Retinal pigment epithelial cell (primary cell): Measurements from ENCODE around the gene STMN3.
"Not testable (repeated sequence)": the region's sequence is repeated elsewhere in the genome, so short reads cannot be mapped to it uniquely, and the experiment has no call there.

Experiments
- DNase-seq: peaks from one replicate; pipeline ENCODE4 v3.0.0-alpha.2; 2010; ENCODE audit warnings: low read depth
- H3K4me3 ChIP-seq: 2 replicates; pipeline ENCODE4 v1.5.1; 2011; ENCODE audit warnings: mild to moderate bottlenecking, low read length, control low read depth, moderate library complexity
- TF ChIP-seq, protein P1 (sequence below): conservative IDR thresholded peaks from 2 replicates; pipeline ENCODE4 v1.5.1; 2011; ENCODE audit warnings: low read depth, low read length, control low read depth, inconsistent platforms

The STMN3 gene

GRCh38 chr20:63636752-63637628 lies 16.2 kb downstream of the STMN3 start:
- no peak overlapping the region for H3K4me3 ChIP-seq
- TF ChIP-seq, protein P1, sequence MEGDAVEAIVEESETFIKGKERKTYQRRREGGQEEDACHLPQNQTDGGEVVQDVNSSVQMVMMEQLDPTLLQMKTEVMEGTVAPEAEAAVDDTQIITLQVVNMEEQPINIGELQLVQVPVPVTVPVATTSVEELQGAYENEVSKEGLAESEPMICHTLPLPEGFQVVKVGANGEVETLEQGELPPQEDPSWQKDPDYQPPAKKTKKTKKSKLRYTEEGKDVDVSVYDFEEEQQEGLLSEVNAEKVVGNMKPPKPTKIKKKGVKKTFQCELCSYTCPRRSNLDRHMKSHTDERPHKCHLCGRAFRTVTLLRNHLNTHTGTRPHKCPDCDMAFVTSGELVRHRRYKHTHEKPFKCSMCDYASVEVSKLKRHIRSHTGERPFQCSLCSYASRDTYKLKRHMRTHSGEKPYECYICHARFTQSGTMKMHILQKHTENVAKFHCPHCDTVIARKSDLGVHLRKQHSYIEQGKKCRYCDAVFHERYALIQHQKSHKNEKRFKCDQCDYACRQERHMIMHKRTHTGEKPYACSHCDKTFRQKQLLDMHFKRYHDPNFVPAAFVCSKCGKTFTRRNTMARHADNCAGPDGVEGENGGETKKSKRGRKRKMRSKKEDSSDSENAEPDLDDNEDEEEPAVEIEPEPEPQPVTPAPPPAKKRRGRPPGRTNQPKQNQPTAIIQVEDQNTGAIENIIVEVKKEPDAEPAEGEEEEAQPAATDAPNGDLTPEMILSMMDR: no peak
- DNase-seq: no peak

DNA sequence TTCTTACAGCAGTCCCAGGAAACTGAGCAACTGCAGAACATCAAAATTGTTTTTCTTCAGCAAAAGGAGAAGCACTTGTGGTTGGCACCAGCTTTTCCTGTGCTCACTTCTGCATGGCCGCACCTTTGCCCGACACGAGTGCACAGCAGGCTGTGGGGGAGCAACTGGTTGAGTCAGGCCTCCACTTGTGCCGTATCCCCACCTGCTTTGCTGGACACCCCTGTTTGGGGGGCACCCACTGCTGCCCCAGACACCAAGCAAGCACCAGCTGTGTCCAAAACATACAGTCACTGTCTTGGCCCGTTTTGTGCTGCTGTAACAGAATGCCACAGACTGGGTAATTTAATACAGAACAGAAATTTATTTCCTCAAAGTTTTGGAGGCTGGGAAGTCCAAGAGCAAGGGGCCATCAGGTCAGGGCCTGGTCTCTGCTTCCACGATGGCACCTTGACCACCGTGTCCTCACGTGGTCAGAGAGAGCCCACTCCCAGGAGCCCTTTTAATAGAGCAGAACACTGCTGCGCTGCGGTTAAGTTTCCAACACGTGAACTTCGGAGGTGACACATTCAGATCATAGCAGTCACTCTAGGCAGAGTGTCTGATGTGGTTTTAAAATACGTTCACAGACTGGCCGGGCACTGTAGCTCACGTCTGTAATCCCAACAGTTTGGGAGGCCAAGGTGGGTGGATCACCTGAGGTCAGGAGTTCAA lies 17.6 kb downstream of the STMN3 start:
- H3K4me3 ChIP-seq: no peak overlapping the region
- TF ChIP-seq, protein P1: no peak
- DNase-seq: no peak

GRCh38 chr20:63633732-63634131 lies 19.5 kb downstream of the STMN3 start:
- no peak for DNase-seq
- H3K4me3 ChIP-seq: no peak overlapping the region
- TF ChIP-seq, protein P1: no peak

- DNase-seq, H3K4me3 ChIP-seq: not testable (repeated sequence)
Observed at GRCh38 chr20:63631426-63631825, 21.8 kb downstream of the STMN3 start.

- not testable (repeated sequence) for DNase-seq, H3K4me3 ChIP-seq
Observed at GRCh38 chr20:63630956-63631355, 22.3 kb downstream of the STMN3 start.

DNA sequence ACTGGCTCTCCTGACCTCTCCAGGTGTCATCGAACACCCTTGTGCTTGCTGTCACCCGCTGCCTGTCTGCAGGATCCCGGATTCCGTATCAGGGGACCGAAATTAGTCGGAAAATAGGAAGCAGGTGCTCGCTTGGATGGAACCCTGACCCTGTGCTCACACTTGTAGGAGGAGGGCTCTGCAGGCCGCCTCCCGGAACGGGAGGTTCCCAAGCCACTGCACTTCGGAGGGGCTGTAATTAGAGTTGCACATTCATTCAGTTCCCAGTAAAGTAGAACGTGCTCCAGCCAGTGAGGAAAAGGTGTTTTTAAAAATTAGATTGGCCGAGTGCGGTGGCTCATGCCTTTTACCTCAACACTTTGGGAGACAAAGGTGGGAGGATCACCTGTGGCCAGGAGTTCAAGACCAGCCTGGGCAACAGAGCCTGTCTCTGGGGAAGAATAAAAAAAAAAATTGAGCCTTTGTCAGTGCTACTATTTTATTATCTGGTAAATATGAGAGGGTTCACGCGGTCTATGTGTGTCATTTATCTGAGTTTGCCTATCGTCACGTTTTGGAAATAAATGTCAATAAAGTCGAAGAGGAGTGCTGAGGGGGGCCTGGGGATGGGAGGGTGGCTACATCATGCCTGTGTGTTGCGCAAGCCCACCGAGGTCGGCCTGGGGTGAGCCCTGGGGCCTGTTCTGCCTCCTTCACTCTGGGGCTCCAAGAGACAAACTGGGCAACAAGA lies 24.8 kb downstream of the STMN3 start:
- TF ChIP-seq, protein P1: no peak
- DNase-seq: no peak
- H3K4me3 ChIP-seq: peak overlapping the region; percentile 78

GRCh38 chr20:63627751-63628245 lies 25.4 kb downstream of the STMN3 start:
- TF ChIP-seq, protein P1: no peak
- peak overlapping the region; percentile 78 for H3K4me3 ChIP-seq
- DNase-seq: no peak
